Brain microvascular endothelial cell (primary cell): ENCODE measurements around the gene ROR1.

ENCODE experiments used
- DNase-seq: peaks from one replicate; pipeline ENCODE4 v3.0.0-alpha.2; 2020
- H3K27ac ChIP-seq: fragments of 250-450 bp; sonication (Bioruptor Pico); 2 replicates; pipeline ENCODE4 v1.5.1; 2020; ENCODE audit warnings: mild to moderate bottlenecking, moderate library complexity
- H3K27me3 ChIP-seq: fragments of 250-450 bp; sonication (Bioruptor Pico); replicated peaks from 2 replicates; pipeline ENCODE4 v1.5.1; 2020; ENCODE audit warnings: mild to moderate bottlenecking
- H3K36me3 ChIP-seq: fragments of 250-450 bp; sonication (Bioruptor Pico); replicated peaks from 2 replicates; pipeline ENCODE4 v1.5.1; 2020; ENCODE audit warnings: mild to moderate bottlenecking
- H3K4me3 ChIP-seq: 2 replicates; pipeline ENCODE4 v1.5.1; 2011; ENCODE audit warnings: low read depth, mild to moderate bottlenecking, control low read depth, low read length, moderate library complexity
- CTCF ChIP-seq: IDR thresholded peaks from 2 replicates; pipeline ENCODE4 v1.5.1; 2011; ENCODE audit warnings: low read depth, mild to moderate bottlenecking, moderate library complexity, low read length, control low read depth, inconsistent platforms; ENCODE audit errors: missing control alignments
- in situ Hi-C: cut with HindIII; loops from 2 replicates; pipeline ENCODE4 v1.10.0; 2017; ENCODE audit warnings: low sequenced_read_pairs, low pct_ligation_motif_present

Gene ROR1

GRCh38 chr1:63817152-63817667 is 43.4 kb downstream of the ROR1 start:
- in situ Hi-C loops, result no loop called here
- no peak overlapping the region for H3K4me3 ChIP-seq
- H3K27me3 ChIP-seq, result no peaks in the 10 kb centered on the region
- H3K27ac ChIP-seq, result peak overlapping the region; percentile 28
- H3K36me3 ChIP-seq, result no peaks in the 10 kb centered on the region
- peak; percentile 60 for DNase-seq
- no peak for TF ChIP-seq CTCF

DNA sequence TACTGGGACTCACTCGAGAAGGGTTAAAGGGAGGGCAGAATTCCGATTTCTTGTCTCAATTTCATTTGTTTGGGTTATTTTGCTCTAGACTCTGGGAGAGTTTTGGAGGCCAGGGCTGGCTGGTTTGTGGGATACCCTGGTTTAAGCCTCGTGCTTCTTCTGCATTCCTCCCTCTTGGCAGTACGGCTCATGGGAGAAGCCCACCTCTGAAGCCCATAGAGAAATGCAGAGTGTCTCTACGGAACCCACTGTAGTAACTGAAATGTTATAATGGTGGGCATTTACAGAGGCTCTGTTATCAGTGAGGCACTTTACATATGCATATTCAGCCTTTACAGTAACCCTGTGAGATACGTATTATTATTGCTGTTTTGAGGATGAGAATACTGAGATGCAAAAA is 43.9 kb downstream of the ROR1 start:
- H3K27me3 ChIP-seq, result no peaks in the 10 kb centered on the region
- no peak for DNase-seq
- no peak overlapping the region for H3K4me3 ChIP-seq
- no peak for TF ChIP-seq CTCF
- H3K36me3 ChIP-seq, result no peaks in the 10 kb centered on the region
- H3K27ac ChIP-seq, result no peak overlapping the region
- in situ Hi-C loops, result no loop called here

- Histone ChIP-seq H3K36me3 (no peaks in the 10 kb centered on the region), H3K27me3 (no peaks in the 10 kb centered on the region), H3K27ac (no peak overlapping the region), H3K4me3 (no peak overlapping the region)
- no peak for DNase-seq
- no peak for TF ChIP-seq CTCF
- in situ Hi-C loops, result no loop called here
These were observed 44.9 kb downstream of the ROR1 start for GRCh38 chr1:63818567-63819325.

DNA sequence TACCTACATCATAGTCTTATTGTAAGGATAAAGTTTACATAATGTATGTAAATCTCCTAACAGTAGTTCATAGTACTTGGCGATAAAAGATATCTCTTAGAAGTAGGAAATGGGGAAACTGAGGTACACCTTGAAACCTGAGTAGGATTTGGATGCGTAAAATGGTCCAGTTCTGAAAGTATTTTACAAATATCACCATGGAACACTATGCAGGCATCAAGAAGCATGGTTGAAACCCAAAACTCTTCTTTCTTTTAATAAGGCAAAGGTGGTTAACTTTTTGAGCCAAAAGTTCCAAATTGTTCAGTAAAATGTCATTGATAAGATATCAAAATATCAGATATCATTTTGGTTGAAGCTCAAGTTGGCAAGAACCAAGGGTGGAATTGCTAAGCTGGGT is 46.0 kb downstream of the ROR1 start:
- no peaks in the 10 kb centered on the region for H3K27me3 ChIP-seq
- TF ChIP-seq CTCF, result no peak
- in situ Hi-C loops, result no loop called here
- H3K36me3 ChIP-seq, result no peaks in the 10 kb centered on the region
- no peak overlapping the region for H3K4me3 ChIP-seq
- DNase-seq, result no peak
- H3K27ac ChIP-seq, result no peak overlapping the region

DNA sequence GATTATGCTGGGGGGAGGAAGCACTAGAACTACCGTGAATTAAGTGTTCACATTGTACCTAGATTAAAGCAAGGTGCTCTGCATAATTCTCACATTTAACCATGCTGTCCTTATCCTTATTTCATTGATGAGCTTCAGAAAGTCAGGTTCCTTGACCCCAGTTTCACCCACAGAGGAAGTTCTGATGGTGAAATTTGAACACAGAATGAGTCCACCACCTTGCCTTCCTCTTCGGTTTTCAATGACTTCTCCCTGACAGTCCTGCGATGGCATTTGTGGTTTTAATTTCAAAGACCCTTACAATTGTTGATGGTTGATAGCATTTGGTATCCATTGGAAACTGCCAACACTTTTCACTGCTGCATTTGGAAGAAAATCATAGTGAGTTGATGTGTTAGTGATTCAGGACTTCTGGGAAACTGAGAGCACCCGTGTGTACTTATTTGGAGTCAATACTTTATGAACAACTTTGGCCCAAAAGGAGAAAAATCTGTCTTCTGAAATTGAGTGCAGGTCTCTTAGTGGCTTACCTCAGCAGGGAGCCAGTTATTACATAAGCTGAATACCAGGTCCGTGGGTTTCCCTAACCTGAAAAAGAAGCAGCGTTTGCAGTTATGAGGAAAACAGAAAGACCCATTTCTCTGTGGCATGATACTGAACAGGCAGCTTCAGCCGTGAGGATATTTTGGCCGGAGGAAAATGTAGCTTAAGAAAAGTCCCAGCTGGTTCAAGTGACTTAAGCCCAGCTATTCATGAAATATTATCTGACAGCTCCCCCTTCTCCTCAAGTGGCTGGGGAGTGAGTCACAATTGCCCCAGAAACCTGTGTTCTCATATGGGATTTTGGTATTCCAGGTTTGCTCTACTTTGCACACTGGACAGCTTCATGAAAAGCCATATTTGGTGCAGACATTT is 47.5 kb downstream of the ROR1 start:
- in situ Hi-C loops, result no loop called here
- no peak for DNase-seq
- TF ChIP-seq CTCF, result no peak
- H3K4me3 ChIP-seq, result no peak overlapping the region
- H3K27me3 ChIP-seq, result no peaks in the 10 kb centered on the region
- H3K27ac ChIP-seq, result no peak overlapping the region
- no peaks in the 10 kb centered on the region for H3K36me3 ChIP-seq
